ENCODE results near the gene TTF2.

DNA sequence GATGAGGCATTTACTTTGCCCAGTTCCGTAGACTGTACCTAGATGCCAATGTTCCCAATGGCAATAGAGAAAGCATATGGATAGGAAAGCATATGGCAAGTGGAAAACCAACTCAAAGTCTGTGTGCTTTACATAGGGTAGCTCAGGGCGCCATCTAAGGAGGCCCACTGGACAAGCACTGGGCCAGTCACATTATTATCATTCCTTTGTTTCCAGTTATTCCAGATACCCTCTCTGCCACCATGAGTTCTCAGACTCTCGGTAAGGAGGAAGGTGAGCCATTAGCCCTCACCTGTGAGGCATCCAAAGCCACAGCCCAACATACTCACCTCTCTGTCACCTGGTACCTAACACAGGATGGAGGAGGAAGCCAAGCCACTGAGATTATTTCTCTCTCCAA is 48.8 kb upstream of the TTF2 start:
- TF ChIP-seq POLR2AphosphoS5 (IDR thresholded peaks at IDR 0.05; ENCODE audit: borderline replicate concordance, low read depth, low read length) = no peak
- TF ChIP-seq EZH2 (IDR thresholded peaks at IDR 0.05) = no peak
